GM12878 (cell line): Measurements from ENCODE around the gene CMC4. TPM values are rescaled to one million over a fixed set of nuclear protein-coding genes. Genes with fewer than 3 reads are reported as not detected.

Source experiments
- ATAC-seq: fragments of 200-7000 bp; cut with Tn5 transposase; 3 replicates; pipeline ENCODE4 v1.9.1; 2020; ENCODE audit warnings: mild to moderate bottlenecking, moderate library complexity
- BruUV-seq: library from RNA; stranded (reverse); fragments of 400-500 nt; replicated peaks from 2 replicates; lab custom pipeline; 2021; lab: Mats Ljungman, UMichigan
- CTCF ChIA-PET: fragments of 300-600 bp; sonication (Branson Sonifier 250); formaldehyde crosslinking; extraction: SDS; loops from one replicate; lab custom pipeline; 2021; ENCODE audit warnings: inconsistent platforms; lab: Yijun Ruan, JAX
- POLR2A ChIA-PET: fragments of 350-600 bp; formaldehyde crosslinking; extraction: SDS; loops from one replicate; lab custom pipeline; 2021; ENCODE audit warnings: inconsistent platforms; lab: Charles Lee
- RAD21 ChIA-PET: fragments of 300-600 bp; sonication (Branson Sonifier 250); formaldehyde crosslinking; loops from one replicate; lab custom pipeline; 2023; ENCODE audit warnings: antibody characterized with exemption; ENCODE audit not compliant: unreplicated experiment; lab: Charles Lee
- SMC1A ChIA-PET: fragments of 300-600 bp; sonication (Branson Sonifier 250); formaldehyde crosslinking; loops from one replicate; lab custom pipeline; 2023; ENCODE audit not compliant: unreplicated experiment, uncharacterized antibody; lab: Charles Lee
- DNase-seq: peaks from one replicate; pipeline ENCODE4 v3.0.0-alpha.2; 2011; ENCODE audit warnings: low read depth, low spot score
- FAIRE-seq: peaks from 3 replicates; lab custom pipeline; 2011; peaks lifted over from hg19 to GRCh38; lab: Jason Lieb, UNC
- H2AFZ ChIP-seq: 2 replicates; pipeline ENCODE4 v1.6.0; 2011; ENCODE audit warnings: low read depth, low read length, control low read depth; ENCODE audit not compliant: control insufficient read depth
- H3K27ac ChIP-seq: 2 replicates; pipeline ENCODE4 v1.5.1; 2011; ENCODE audit warnings: control low read depth; ENCODE audit not compliant: control insufficient read depth, insufficient read depth
- H3K27me3 ChIP-seq, 2 experiments: replicated peaks in 1 of 2; 2 replicates each; pipeline versions ENCODE4 v1.6.0 to v1.6.1; 2011; ENCODE audit warnings: low read length in 1 of 2; ENCODE audit not compliant: control insufficient read depth in 2 of 2, insufficient read depth in 2 of 2
- H3K36me3 ChIP-seq, 2 experiments: 2 replicates each; pipeline ENCODE4 v1.5.1; 2011; ENCODE audit warnings: low read length in 1 of 2; ENCODE audit not compliant: control insufficient read depth in 2 of 2, insufficient read depth in 2 of 2
- H3K4me1 ChIP-seq: 2 replicates; pipeline ENCODE4 v1.6.1; 2011; ENCODE audit warnings: mild to moderate bottlenecking, low read length, moderate library complexity, mixed read lengths; ENCODE audit not compliant: control insufficient read depth, insufficient read depth
- H3K4me2 ChIP-seq: 2 replicates; pipeline ENCODE4 v1.6.0; 2011; ENCODE audit warnings: control low read depth; ENCODE audit not compliant: control insufficient read depth, insufficient read depth
- H3K4me3 ChIP-seq: fragments of 200-600 bp; sonication (generic); 2 replicates; pipeline ENCODE4 v1.5.1; 2016
- H3K79me2 ChIP-seq: 2 replicates; pipeline ENCODE4 v1.6.0; 2011; ENCODE audit warnings: low read length; ENCODE audit not compliant: control insufficient read depth, insufficient read depth
- H3K9ac ChIP-seq: 2 replicates; pipeline ENCODE4 v1.8.0; 2011; ENCODE audit warnings: low read length, control low read depth, mixed read lengths; ENCODE audit not compliant: control insufficient read depth, insufficient read depth
- H3K9me3 ChIP-seq: replicated peaks from 3 replicates; pipeline ENCODE4 v1.5.1; 2011; ENCODE audit warnings: mild to moderate bottlenecking, low read length; ENCODE audit not compliant: control insufficient read depth, insufficient read depth
- H4K20me1 ChIP-seq: 2 replicates; pipeline ENCODE4 v1.6.0; 2011; ENCODE audit not compliant: control insufficient read depth, insufficient read depth
- BCL11A ChIP-seq: IDR thresholded peaks from 2 replicates; pipeline ENCODE4 v1.6.1; 2011; ENCODE audit warnings: low read depth, low read length
- CBX3 ChIP-seq: fragments of 200-600 bp; sonication (generic); IDR thresholded peaks from 2 replicates; pipeline ENCODE4 v1.6.1; 2016; ENCODE audit warnings: low read depth, borderline replicate concordance
- CEBPZ ChIP-seq: fragments of 150-350 bp; IDR thresholded peaks from 2 replicates; pipeline ENCODE4 v1.6.1; 2016; ENCODE audit warnings: low read depth, low read length
- MYC ChIP-seq: IDR thresholded peaks from 2 replicates; pipeline ENCODE4 v1.6.1; 2011; ENCODE audit warnings: mild to moderate bottlenecking, low read length, moderate library complexity, inconsistent platforms; ENCODE audit not compliant: insufficient read depth, insufficient replicate concordance, insufficient read length, severe bottlenecking
- NFXL1 ChIP-seq: fragments of 450-650 bp; IDR thresholded peaks from 2 replicates; pipeline ENCODE4 v1.6.1; 2017; ENCODE audit warnings: antibody characterized with exemption, mild to moderate bottlenecking, borderline replicate concordance
- PAX5 ChIP-seq: IDR thresholded peaks from 2 replicates; pipeline ENCODE4 v1.6.1; 2011; ENCODE audit warnings: low read depth, low read length, borderline replicate concordance
- POLR2AphosphoS5 ChIP-seq: IDR thresholded peaks from 2 replicates; pipeline ENCODE4 v1.6.1; 2011; ENCODE audit warnings: mild to moderate bottlenecking, low read length, inconsistent platforms
- SMAD1 ChIP-seq: fragments of 450-650 bp; IDR thresholded peaks from 2 replicates; pipeline ENCODE4 v1.6.1; 2018; ENCODE audit warnings: mild to moderate bottlenecking, low read depth; ENCODE audit not compliant: partially characterized antibody
- SPI1 ChIP-seq: IDR thresholded peaks from 2 replicates; pipeline ENCODE4 v1.6.1; 2011; ENCODE audit warnings: low read depth, mild to moderate bottlenecking, low read length, moderate library complexity, borderline replicate concordance; ENCODE audit not compliant: insufficient read depth
- SREBF1 ChIP-seq: IDR thresholded peaks from 2 replicates; pipeline ENCODE4 v1.6.1; 2012; ENCODE audit warnings: mild to moderate bottlenecking, low read length
- SUPT20H ChIP-seq: IDR thresholded peaks from 2 replicates; pipeline ENCODE4 v1.6.1; 2011; ENCODE audit warnings: low read depth, mild to moderate bottlenecking, low read length, moderate library complexity, borderline replicate concordance; ENCODE audit not compliant: control insufficient read depth
- TBL1XR1 ChIP-seq: IDR thresholded peaks from 2 replicates; pipeline ENCODE4 v1.6.1; 2012; ENCODE audit warnings: low read depth, low read length, improper control_type of control experiment
- TCF3 ChIP-seq: IDR thresholded peaks from 2 replicates; pipeline ENCODE4 v1.6.1; 2012; ENCODE audit warnings: low read depth, mild to moderate bottlenecking, low read length, borderline replicate concordance; ENCODE audit not compliant: insufficient read depth
- TCF7 ChIP-seq: IDR thresholded peaks from 2 replicates; pipeline ENCODE4 v1.6.1; 2014; ENCODE audit warnings: antibody characterized with exemption, borderline replicate concordance
- ZNF207 ChIP-seq: fragments of 450-650 bp; IDR thresholded peaks from 2 replicates; pipeline ENCODE4 v1.6.1; 2014; ENCODE audit warnings: antibody characterized with exemption, mild to moderate bottlenecking, borderline replicate concordance
- WGBS: methylation state at CpG from one replicate; pipeline ENCODE4 v1.1.6; 2016; ENCODE audit warnings: low lambda C conversion rate; ENCODE audit not compliant: insufficient replicate concordance, insufficient coverage; ENCODE audit errors: missing lambda C conversion rate; 5-methylcytosine and 5-hydroxymethylcytosine counted together
- in situ Hi-C: fragments of 300-500 bp; cut with MboI; formaldehyde crosslinking; loops from 9 replicates; pipeline ENCODE4 v1.14.3; 2018; ENCODE audit warnings: mixed read lengths
- intact Hi-C: fragments of 100-400 bp; cut with micrococcal nuclease; formaldehyde crosslinking; loops from one replicate; pipeline ENCODE4 v1.14.2; 2022; ENCODE audit not compliant: unreplicated experiment
- polyA plus RNA-seq, 11 experiments: library from polyadenylated mRNA; depleted of rRNA in 4 of 11; unstranded in 6 of 11; stranded (reverse) in 5 of 11; fragments of >200 nt; fragmentation: Nextera tagmentation in 4 of 11; fragmentation: Illumina TruSeq in 1 of 11; extraction: Ambion mirVana in 4 of 11; extraction: Trizol in 1 of 11; gene quantifications; 1 replicate in 1 of 11; 2 replicates in 10 of 11; pipeline versions ENCODE4 v1.2.1 to v1.2.3, GENCODE V29; 2011 to 2016; ENCODE audit warnings: inconsistent platforms in 2 of 11, missing spikeins in 2 of 11, low read depth in 1 of 11
- total RNA-seq, 4 experiments: library from RNA; depleted of rRNA in 3 of 4; stranded (reverse); fragments of >200 nt in 3 of 4; fragmentation: Illumina TruSeq in 1 of 4; extraction: Trizol in 1 of 4; gene quantifications; 2 replicates each; pipeline versions ENCODE4 v1.2.1 to v1.2.3, GENCODE V29; 2013 to 2021
- TF ChIP-seq, protein P1 (sequence below): IDR thresholded peaks from 2 replicates; pipeline ENCODE4 v1.6.1; 2012; ENCODE audit warnings: low read depth, low read length, improper control_type of control experiment
- TF ChIP-seq, protein P2 (sequence below): IDR thresholded peaks from 2 replicates; pipeline ENCODE4 v1.6.1; 2012; ENCODE audit warnings: low read depth, low read length, improper control_type of control experiment

CMC4 gene
- total and polyA plus RNA-seq, 10 of the 15 experiments (the other 5 are each of a cell fraction or from before 2014, with no cell fraction given): 5.8 to 36.4 (median 21.0) TPM

DNA sequence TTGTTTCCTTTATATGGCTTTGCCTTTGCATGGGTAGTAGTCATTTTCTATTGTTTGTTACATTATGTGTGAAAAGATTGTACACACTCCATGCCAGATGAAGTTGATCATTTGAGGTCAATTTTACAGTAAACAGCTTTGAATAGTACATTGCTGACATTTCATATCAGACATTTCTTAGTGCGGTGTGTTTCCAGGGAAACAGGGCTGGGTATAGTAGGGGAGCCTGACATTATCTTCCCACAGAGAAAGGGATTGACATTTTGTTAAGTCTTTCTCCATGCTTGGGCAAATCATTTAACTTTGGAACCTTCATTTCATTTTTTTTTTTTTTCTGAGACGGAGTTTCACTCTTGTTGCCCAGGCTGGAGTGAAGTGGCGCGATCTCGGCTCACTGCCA is 39.3 kb downstream of the CMC4 start (continued):
- no peak for TF ChIP-seq CEBPZ
- TF ChIP-seq SMAD1: no peak
- no peak for TF ChIP-seq SPI1

GRCh38 chrX:155028877-155029291 is 42.1 kb downstream of the CMC4 start:
- Histone ChIP-seq H3K4me3 (peak overlapping the region; percentile 70; the same call in 1 of the 2 replicates), H3K4me1 (no peaks in the 10 kb centered on the region), H4K20me1 (no peaks in the 10 kb centered on the region), H3K9ac (peak overlapping the region; percentile 7; the same call in 1 of the 2 replicates), H2AFZ (no peak overlapping the region), H3K27me3 (no peaks in the 10 kb centered on the region), H3K4me2 (peak overlapping the region; percentile 11; the same call in 1 of the 2 replicates), H3K9me3 (no peaks in the 10 kb centered on the region), H3K27ac (peak overlapping the region; percentile 42; the same call in 1 of the 2 replicates), H3K79me2 (peaks cover 27% of the 10 kb centered on the region), H3K36me3 (no peaks in the 10 kb centered on the region)
- CTCF ChIA-PET: interaction anchor here (0.9 to 1.9 kb wide), 5 partner anchors 18 to 45 kb away, joined by 3 to 4 read pairs (median 4); no protein-coding TSS in a partner anchor
- intact Hi-C loops: loop anchor here (5.0 kb wide), 1 partner anchor 43 kb away; the partner anchor contains the start of genes BRCC3, CMC4 and MTCP1
- SMC1A ChIA-PET: interaction anchor here (1.3 to 3.3 kb wide), 4 partner anchors 11 to 40 kb away, joined by 3 to 21 read pairs (median 6); no protein-coding TSS in a partner anchor
- RAD21 ChIA-PET: interaction anchor here (1.0 kb wide), 2 partner anchors 37 to 43 kb away, joined by 3 to 4 read pairs; no protein-coding TSS in a partner anchor
- in situ Hi-C loops: loop anchor here (5.0 kb wide), 1 partner anchor 37 kb away; no protein-coding TSS in a partner anchor
- ATAC-seq (no peak), DNase-seq (no peak), FAIRE-seq (no peak)
- no TSS peak for BruUV-seq
- 69% methylated on average over 2 of the region's 2 CpGs for WGBS
- POLR2A ChIA-PET: interaction anchor here (1.0 to 2.9 kb wide), 3 partner anchors 38 to 42 kb away, joined by 3 to 32 read pairs (median 6); partner anchors contain the start of genes CMC4 and MTCP1
- TF ChIP-seq PAX5 (no peak), BCL11A (no peak), SREBF1 (no peak), NFXL1 (no peak), POLR2AphosphoS5 (no peak), MYC (no peak), TBL1XR1 (no peak), ZNF207 (no peak), TCF3 (no peak), SUPT20H (no peak), TCF7 (no peak), CBX3 (no peak)
- TF ChIP-seq, protein P1, sequence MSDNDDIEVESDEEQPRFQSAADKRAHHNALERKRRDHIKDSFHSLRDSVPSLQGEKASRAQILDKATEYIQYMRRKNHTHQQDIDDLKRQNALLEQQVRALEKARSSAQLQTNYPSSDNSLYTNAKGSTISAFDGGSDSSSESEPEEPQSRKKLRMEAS: no peak
- TF ChIP-seq, protein P2, sequence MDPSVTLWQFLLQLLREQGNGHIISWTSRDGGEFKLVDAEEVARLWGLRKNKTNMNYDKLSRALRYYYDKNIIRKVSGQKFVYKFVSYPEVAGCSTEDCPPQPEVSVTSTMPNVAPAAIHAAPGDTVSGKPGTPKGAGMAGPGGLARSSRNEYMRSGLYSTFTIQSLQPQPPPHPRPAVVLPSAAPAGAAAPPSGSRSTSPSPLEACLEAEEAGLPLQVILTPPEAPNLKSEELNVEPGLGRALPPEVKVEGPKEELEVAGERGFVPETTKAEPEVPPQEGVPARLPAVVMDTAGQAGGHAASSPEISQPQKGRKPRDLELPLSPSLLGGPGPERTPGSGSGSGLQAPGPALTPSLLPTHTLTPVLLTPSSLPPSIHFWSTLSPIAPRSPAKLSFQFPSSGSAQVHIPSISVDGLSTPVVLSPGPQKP: no peak
